IPS DF 6.9 (cell line): ENCODE measurements around the gene NTM.

Source experiments
- DNase-seq: peaks from one replicate; pipeline ENCODE4 v3.0.0-alpha.2; 2013; ENCODE audit warnings: low read depth, low spot score
- H3K27ac ChIP-seq: one replicate; pipeline ENCODE4 v1.5.1; 2013; ENCODE audit warnings: low read length, control low read depth
- H3K27me3 ChIP-seq: 2 replicates; pipeline ENCODE4 v1.6.1; 2013; ENCODE audit warnings: mild to moderate bottlenecking, low read length; ENCODE audit not compliant: control insufficient read depth, insufficient read depth
- H3K36me3 ChIP-seq: 2 replicates; pipeline ENCODE4 v1.6.1; 2013; ENCODE audit warnings: low read length; ENCODE audit not compliant: control insufficient read depth, insufficient read depth
- H3K4me1 ChIP-seq: 2 replicates; pipeline ENCODE4 v1.6.1; 2013; ENCODE audit warnings: low read length; ENCODE audit not compliant: control insufficient read depth, insufficient read depth
- H3K4me3 ChIP-seq: 2 replicates; pipeline ENCODE4 v1.5.1; 2013; ENCODE audit warnings: mild to moderate bottlenecking, low read length
- H3K9me3 ChIP-seq: 2 replicates; pipeline ENCODE4 v1.6.1; 2013; ENCODE audit warnings: low read length, inconsistent platforms; ENCODE audit not compliant: control insufficient read depth, insufficient read depth
- WGBS: extraction: QIAGEN DNeasy Blood & Tissue Kit; methylation state at CpG from one replicate; pipeline ENCODE4 v1.1.7; 2013; ENCODE audit warnings: mixed read lengths, missing lambda C conversion rate; ENCODE audit not compliant: insufficient read length, insufficient coverage; 5-methylcytosine and 5-hydroxymethylcytosine counted together

Gene NTM

DNA sequence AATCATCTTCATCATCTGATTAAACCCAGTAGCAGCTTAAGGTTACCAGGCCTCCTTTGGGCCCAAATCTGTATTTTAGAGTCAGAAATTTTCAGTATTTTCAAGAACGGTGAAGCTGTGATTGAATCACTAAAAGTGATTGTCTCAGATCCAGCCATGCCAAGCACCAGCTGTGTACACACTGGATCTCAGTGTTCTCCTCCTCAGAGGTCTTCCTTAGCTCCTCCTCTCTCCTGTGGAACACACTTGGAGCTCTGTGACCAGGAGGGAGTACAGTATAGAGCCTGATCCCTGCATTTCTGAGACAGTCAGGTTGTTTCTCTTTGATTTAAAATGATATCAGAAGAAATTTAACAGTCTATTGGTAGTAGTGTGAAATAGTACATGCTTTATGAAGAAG, 401.1 kb downstream of the NTM start:
- H3K36me3 ChIP-seq, result no peaks in the 10 kb centered on the region
- no peak overlapping the region for H3K4me3 ChIP-seq
- no peak for DNase-seq
- WGBS, result no CpG with 5 or more reads among the region's 1 CpG
- no peaks in the 10 kb centered on the region for H3K27me3 ChIP-seq
- no peaks in the 10 kb centered on the region; the same call in 1 of the 2 replicates for H3K4me1 ChIP-seq
- no peak overlapping the region for H3K27ac ChIP-seq
- H3K9me3 ChIP-seq, result no peaks in the 10 kb centered on the region

GRCh38 chr11:131773626-131774025, 403.2 kb downstream of the NTM start:
- Histone ChIP-seq H3K27me3 (no peaks in the 10 kb centered on the region), H3K27ac (no peak overlapping the region), H3K9me3 (no peaks in the 10 kb centered on the region), H3K36me3 (no peaks in the 10 kb centered on the region), H3K4me3 (no peak overlapping the region), H3K4me1 (no peaks in the 10 kb centered on the region; the same call in 1 of the 2 replicates)
- WGBS, result no CpG with 5 or more reads among the region's 6 CpGs
- no peak for DNase-seq

GRCh38 chr11:131776211-131776610, 405.8 kb downstream of the NTM start:
- Histone ChIP-seq H3K4me3 (no peak overlapping the region), H3K27ac (no peak overlapping the region), H3K9me3 (no peaks in the 10 kb centered on the region), H3K36me3 (no peaks in the 10 kb centered on the region), H3K4me1 (no peaks in the 10 kb centered on the region), H3K27me3 (no peaks in the 10 kb centered on the region)
- no peak for DNase-seq
- no CpG with 5 or more reads among the region's 3 CpGs for WGBS

DNA sequence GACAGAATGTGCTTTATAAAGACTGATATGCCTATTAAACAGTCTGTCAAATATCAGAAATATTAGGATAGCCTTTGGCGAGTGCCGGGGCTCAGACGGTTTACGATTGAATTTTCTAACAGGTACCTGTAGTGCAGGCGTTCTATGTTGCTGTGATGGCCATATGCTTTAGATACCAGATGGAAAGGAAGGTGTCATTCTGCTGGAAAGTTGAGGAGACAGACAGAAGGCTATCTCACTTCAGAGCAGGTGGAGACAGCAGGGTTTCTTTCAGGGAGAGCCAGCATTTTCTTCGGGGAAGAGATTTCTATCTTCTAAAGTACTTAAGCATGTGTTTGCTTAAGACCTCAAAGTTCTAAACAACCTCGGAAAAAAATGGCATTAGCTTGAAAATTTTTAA, 415.4 kb downstream of the NTM start:
- no peak for DNase-seq
- Histone ChIP-seq H3K27ac (no peak overlapping the region), H3K36me3 (no peaks in the 10 kb centered on the region), H3K4me3 (no peak overlapping the region), H3K9me3 (no peaks in the 10 kb centered on the region), H3K27me3 (no peaks in the 10 kb centered on the region), H3K4me1 (no peaks in the 10 kb centered on the region)
- no CpG with 5 or more reads among the region's 7 CpGs for WGBS

DNA sequence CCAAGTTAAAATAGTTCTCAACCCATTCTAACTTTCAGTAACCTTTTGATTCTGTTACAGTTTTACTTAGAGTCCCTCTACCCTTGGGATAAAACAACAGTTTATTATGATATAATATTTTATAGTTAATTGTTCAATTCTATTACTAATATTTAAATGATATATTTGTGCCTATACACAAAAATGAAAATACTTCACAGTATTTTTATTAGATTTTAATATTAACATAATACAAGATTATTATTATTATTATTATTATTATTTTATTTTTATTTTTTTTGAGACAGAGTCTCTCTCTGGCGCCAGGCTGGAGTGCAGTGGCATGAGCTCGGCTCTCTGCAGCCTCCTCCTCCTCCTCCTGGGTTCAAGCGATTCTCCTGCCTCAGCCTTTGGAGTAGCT, 416.7 kb downstream of the NTM start:
- no peaks in the 10 kb centered on the region for H3K9me3 ChIP-seq
- H3K4me1 ChIP-seq, result no peaks in the 10 kb centered on the region
- no peak overlapping the region for H3K27ac ChIP-seq
- no peaks in the 10 kb centered on the region for H3K27me3 ChIP-seq
- H3K4me3 ChIP-seq, result no peak overlapping the region
- DNase-seq, result no peak
- WGBS, result no CpG with 5 or more reads among the region's 3 CpGs
- no peaks in the 10 kb centered on the region for H3K36me3 ChIP-seq

DNA sequence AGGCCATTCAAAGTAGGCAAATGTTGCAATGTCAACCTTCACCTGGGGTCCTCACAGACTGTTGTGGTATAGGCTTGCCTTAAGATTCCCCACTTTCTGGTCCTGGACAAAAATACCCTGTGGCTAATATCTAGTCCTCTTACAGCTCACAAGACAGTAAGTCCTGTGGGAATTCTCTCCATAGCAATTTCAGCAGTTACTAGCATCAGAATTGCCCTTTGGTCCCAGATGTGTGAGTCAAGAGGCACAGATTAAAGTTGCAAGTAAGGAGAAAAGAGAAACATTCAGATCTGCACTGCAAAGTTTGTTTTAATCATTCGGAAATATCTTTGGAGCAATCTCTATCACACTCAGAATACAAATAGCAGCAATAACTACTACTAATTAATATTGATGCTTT, 420.2 kb downstream of the NTM start:
- no peaks in the 10 kb centered on the region for H3K4me1 ChIP-seq
- DNase-seq, result no peak
- no peaks in the 10 kb centered on the region for H3K27me3 ChIP-seq
- no peak overlapping the region for H3K4me3 ChIP-seq
- no CpG with 5 or more reads among the region's 1 CpG for WGBS
- H3K27ac ChIP-seq, result no peak overlapping the region
- H3K36me3 ChIP-seq, result no peaks in the 10 kb centered on the region
- no peaks in the 10 kb centered on the region for H3K9me3 ChIP-seq

DNA sequence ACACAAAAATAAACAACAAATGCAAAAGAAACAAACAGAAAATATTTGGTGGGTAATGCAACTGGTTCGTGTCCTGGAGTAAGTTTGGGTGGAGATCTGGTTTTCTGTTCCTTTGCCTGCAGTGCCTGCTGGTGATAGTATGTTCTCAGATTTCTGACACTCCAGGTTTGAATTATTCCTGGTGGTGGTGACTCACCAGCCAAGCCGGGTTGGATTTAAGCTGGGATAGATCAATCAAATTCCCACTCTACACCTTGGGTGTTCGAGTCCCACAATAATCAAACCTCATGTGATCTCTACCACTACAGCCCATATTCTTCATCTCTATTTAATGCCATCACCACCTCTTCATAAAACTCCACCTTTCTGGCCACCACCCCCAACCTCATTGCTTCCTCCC, 421.8 kb downstream of the NTM start:
- Histone ChIP-seq H3K27me3 (no peaks in the 10 kb centered on the region), H3K4me3 (no peak overlapping the region; the same call in 1 of the 2 replicates), H3K4me1 (no peaks in the 10 kb centered on the region), H3K27ac (no peak overlapping the region), H3K36me3 (no peaks in the 10 kb centered on the region), H3K9me3 (no peaks in the 10 kb centered on the region)
- no CpG with 5 or more reads among the region's 3 CpGs for WGBS
- DNase-seq, result no peak

GRCh38 chr11:131796089-131796488, 425.7 kb downstream of the NTM start:
- WGBS, result no CpG with 5 or more reads among the region's 7 CpGs
- Histone ChIP-seq H3K27me3 (no peaks in the 10 kb centered on the region), H3K36me3 (no peaks in the 10 kb centered on the region), H3K4me1 (no peaks in the 10 kb centered on the region), H3K4me3 (no peak overlapping the region), H3K27ac (no peak overlapping the region), H3K9me3 (no peaks in the 10 kb centered on the region)
- no peak for DNase-seq

DNA sequence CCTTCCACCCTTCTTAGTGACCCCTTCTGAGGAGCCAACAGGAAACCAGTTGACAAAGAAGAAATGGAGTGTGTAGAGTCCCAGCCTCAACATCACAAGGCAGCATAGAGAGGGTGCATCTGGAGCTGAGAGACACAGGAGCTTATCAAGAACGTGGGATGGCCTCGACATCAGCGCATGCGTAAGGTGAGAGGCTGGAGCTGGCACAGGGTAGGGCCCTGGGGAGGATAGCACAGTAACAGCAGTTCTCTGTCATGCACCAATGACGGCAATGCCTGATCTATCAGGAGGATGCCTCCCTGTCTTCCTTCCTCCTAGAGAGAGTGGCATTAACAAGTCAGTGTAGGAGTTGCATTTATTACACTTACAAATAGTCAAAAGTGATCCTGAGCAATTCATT, 426.1 kb downstream of the NTM start:
- no peaks in the 10 kb centered on the region for H3K36me3 ChIP-seq
- no peak overlapping the region for H3K4me3 ChIP-seq
- H3K27me3 ChIP-seq, result no peaks in the 10 kb centered on the region
- no peaks in the 10 kb centered on the region for H3K9me3 ChIP-seq
- no peak for DNase-seq
- no peak overlapping the region for H3K27ac ChIP-seq
- no CpG with 5 or more reads among the region's 5 CpGs for WGBS
- no peaks in the 10 kb centered on the region for H3K4me1 ChIP-seq

GRCh38 chr11:131800452-131800851, 430.0 kb downstream of the NTM start:
- no peaks in the 10 kb centered on the region for H3K36me3 ChIP-seq
- no peak overlapping the region for H3K4me3 ChIP-seq
- H3K4me1 ChIP-seq, result peaks cover 3% of the 10 kb centered on the region
- no peaks in the 10 kb centered on the region for H3K27me3 ChIP-seq
- no peak for DNase-seq
- no peak overlapping the region for H3K27ac ChIP-seq
- WGBS, result no CpG with 5 or more reads among the region's 2 CpGs
- no peaks in the 10 kb centered on the region for H3K9me3 ChIP-seq

- H3K4me3 ChIP-seq, result no peak overlapping the region
- H3K9me3 ChIP-seq, result no peaks in the 10 kb centered on the region
- H3K27me3 ChIP-seq, result no peaks in the 10 kb centered on the region
- DNase-seq, result no peak
- no peaks in the 10 kb centered on the region for H3K36me3 ChIP-seq
- peaks cover 3% of the 10 kb centered on the region for H3K4me1 ChIP-seq
- H3K27ac ChIP-seq, result no peak overlapping the region
- WGBS, result no CpG with 5 or more reads among the region's 9 CpGs
These were observed 432.2 kb downstream of the NTM start for GRCh38 chr11:131802440-131803115.
